HG03432 (cell line): Measurements from ENCODE around the gene CT47A7.
"Not testable (repeated sequence)": the region's sequence is repeated elsewhere in the genome, so short reads cannot be mapped to it uniquely, and the experiment has no call there.

Source experiments
- ATAC-seq: cut with Tn5 transposase; IDR thresholded peaks from one replicate; pipeline ENCODE4 v1.9.1; 2021; ENCODE audit warnings: mild to moderate bottlenecking, moderate library complexity; ENCODE audit not compliant: unreplicated experiment

CT47A7 gene

DNA sequence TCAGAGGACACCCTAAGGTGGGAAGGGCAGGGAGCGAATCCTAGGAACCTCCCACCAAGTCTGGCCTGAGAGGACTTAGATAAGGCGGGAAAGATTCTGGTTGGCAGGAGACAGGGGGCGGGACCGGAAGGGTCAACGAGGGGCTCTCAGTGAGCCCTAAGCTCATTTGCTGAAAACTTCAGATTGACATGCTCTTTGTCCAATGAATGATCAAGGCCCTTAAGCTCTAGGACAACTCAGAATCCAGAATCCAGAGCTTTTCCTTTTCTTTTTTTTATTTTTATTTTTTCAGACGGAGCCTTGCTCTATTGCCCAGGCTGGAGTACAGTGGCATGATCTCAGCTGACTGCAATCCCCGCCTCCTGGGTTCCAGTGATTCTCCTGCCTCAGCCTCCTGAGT, at the start of gene CT47A7:
Gene CT47A7, minus strand, starts transcription at position 101 of the 400 bp plus-strand sequence. CDS start 255 bp downstream, outside the sequence.
- not testable (repeated sequence) for ATAC-seq

DNA sequence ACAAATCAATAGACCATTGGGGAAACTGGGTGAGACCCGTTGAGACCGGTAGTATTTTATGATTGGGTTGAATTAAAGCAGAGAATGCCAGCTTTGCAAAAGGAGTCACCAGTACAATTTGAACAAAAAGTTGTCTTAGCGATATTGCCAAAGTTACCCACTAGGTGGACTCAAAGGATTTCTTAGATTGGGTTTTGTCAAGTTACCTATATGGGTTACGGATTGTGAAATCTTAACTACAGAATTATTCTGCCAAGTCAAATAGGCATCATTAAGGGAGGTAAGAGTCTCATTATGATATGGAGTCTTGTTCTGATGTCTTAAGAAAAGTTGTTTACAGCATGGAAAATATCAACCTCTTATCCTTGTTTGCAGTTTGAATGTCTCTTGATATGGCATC, 44.2 kb upstream of the CT47A7 start:
- ATAC-seq = no peak

- ATAC-seq = peak; percentile 80
These were observed 43.0 kb upstream of the CT47A7 start for GRCh38 chrX:120999413-120999812.

DNA sequence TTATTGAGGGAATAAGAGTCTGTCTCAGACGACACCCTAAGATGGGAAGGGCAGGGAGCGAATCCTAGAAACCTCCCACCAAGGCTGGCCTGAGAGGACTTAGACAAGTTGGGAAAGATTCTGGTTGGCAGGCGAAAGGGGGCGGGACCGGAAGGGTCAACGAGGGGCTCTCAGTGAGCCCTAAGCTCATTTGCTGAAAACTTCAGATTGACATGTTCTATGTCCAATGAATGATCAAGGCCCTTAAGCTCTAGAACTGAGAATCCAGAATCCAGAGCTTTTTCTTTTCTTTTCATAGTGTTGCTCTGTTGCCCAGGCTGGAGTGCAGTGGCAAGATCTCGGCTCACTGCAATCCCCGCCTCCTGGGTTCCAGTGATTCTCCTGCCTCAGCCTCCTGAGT, 29.3 kb upstream of the CT47A7 start, which contains the start of gene CT47A1:
Gene CT47A1, minus strand, starts transcription at position 101 of the 400 bp plus-strand sequence. CDS start 231 bp downstream, outside the sequence.
- ATAC-seq = not testable (repeated sequence)
